Measurements from ENCODE around the gene DOCK1. TPM values are rescaled to one million over a fixed set of nuclear protein-coding genes. Genes with fewer than 3 reads are reported as not detected.

Gene DOCK1
- total RNA-seq, 2 experiments from 2014 or later: not detected

- ChIA-PET POLR2A (no interaction called here), CTCF (no interaction called here)
- no peaks in the 10 kb centered on the region for H3K4me1 ChIP-seq (ENCODE audit: insufficient read depth, low read length)
- H3K27me3 Mint-ChIP-seq: peaks cover 17% of the 10 kb centered on the region
- H3K27me3 ChIP-seq (ENCODE audit: control insufficient read depth in 1 of 2, insufficient read depth in 2 of 2, low read length in 2 of 2): no peaks in the 10 kb centered on the region
- H3K36me3 Mint-ChIP-seq (ENCODE audit: low read depth): no peaks in the 10 kb centered on the region
- H3K4me3 Mint-ChIP-seq: no peak overlapping the region
- no peaks in the 10 kb centered on the region for H3K9me3 Mint-ChIP-seq
- no peaks in the 10 kb centered on the region for H3K9me3 ChIP-seq (ENCODE audit: control insufficient read depth in 1 of 2, insufficient read depth in 1 of 2, low read length in 2 of 2)
- no peaks in the 10 kb centered on the region for H3K4me1 Mint-ChIP-seq (ENCODE audit: low read depth)
- no peak overlapping the region for H3K4me3 ChIP-seq (ENCODE audit: low read length)
- DNase-seq (no peak), ATAC-seq (ENCODE audit: poor library complexity) (no peak)
- H3K27ac Mint-ChIP-seq: no peak overlapping the region
- intact Hi-C loops (cut with DNase I, micrococcal nuclease): no loop called here
- no peak overlapping the region for H3K27ac ChIP-seq (ENCODE audit: low read depth in 1 of 2, low read length in 2 of 2)
- H3K36me3 ChIP-seq (ENCODE audit: insufficient read depth, low read length): no peaks in the 10 kb centered on the region
- TF ChIP-seq CTCF (IDR thresholded peaks at IDR 0.05): no peak
These were observed 451.1 kb downstream of the DOCK1 start for GRCh38 chr10:127356360-127356759.

- no peaks in the 10 kb centered on the region for H3K4me1 Mint-ChIP-seq (ENCODE audit: low read depth)
- ATAC-seq (ENCODE audit: poor library complexity): no peak
- H3K36me3 Mint-ChIP-seq (ENCODE audit: low read depth): no peaks in the 10 kb centered on the region
These were observed 452.0 kb downstream of the DOCK1 start for GRCh38 chr10:127357265-127357664.

GRCh38 chr10:127358337-127358736 is 453.1 kb downstream of the DOCK1 start:
- ChIA-PET POLR2A (no interaction called here), CTCF (no interaction called here)
- H3K27me3 ChIP-seq (ENCODE audit: control insufficient read depth in 1 of 2, insufficient read depth in 2 of 2, low read length in 2 of 2): no peaks in the 10 kb centered on the region
- no peak for ATAC-seq (ENCODE audit: poor library complexity)
- Mint-ChIP-seq H3K36me3 (ENCODE audit: low read depth) (no peaks in the 10 kb centered on the region), H3K4me1 (ENCODE audit: low read depth) (no peaks in the 10 kb centered on the region), H3K27ac (no peak overlapping the region), H3K9me3 (no peaks in the 10 kb centered on the region), H3K4me3 (no peak overlapping the region), H3K27me3 (peaks cover 22% of the 10 kb centered on the region)
- no peaks in the 10 kb centered on the region for H3K4me1 ChIP-seq (ENCODE audit: insufficient read depth, low read length)
- no peak for TF ChIP-seq CTCF (IDR thresholded peaks at IDR 0.05)
- no peak overlapping the region for H3K27ac ChIP-seq (ENCODE audit: low read depth in 1 of 2, low read length in 2 of 2)
- intact Hi-C loops (cut with DNase I, micrococcal nuclease): no loop called here
- H3K36me3 ChIP-seq (ENCODE audit: insufficient read depth, low read length): no peaks in the 10 kb centered on the region
- no peak overlapping the region for H3K4me3 ChIP-seq (ENCODE audit: low read length)
- H3K9me3 ChIP-seq (ENCODE audit: control insufficient read depth in 1 of 2, insufficient read depth in 1 of 2, low read length in 2 of 2): no peaks in the 10 kb centered on the region
- DNase-seq: no peak

More at GRCh38 chr10:127357265-127357664, 452.0 kb downstream of the DOCK1 start:
- intact Hi-C loops (cut with DNase I, micrococcal nuclease): no loop called here
- Histone ChIP-seq H3K27me3 (ENCODE audit: control insufficient read depth in 1 of 2, insufficient read depth in 2 of 2, low read length in 2 of 2) (no peaks in the 10 kb centered on the region), H3K36me3 (ENCODE audit: insufficient read depth, low read length) (no peaks in the 10 kb centered on the region), H3K9me3 (ENCODE audit: control insufficient read depth in 1 of 2, insufficient read depth in 1 of 2, low read length in 2 of 2) (no peaks in the 10 kb centered on the region), H3K4me1 (ENCODE audit: insufficient read depth, low read length) (no peaks in the 10 kb centered on the region), H3K4me3 (ENCODE audit: low read length) (no peak overlapping the region), H3K27ac (ENCODE audit: low read depth in 1 of 2, low read length in 2 of 2) (no peak overlapping the region)
- CTCF ChIA-PET: no interaction called here
- DNase-seq: no peak
- peaks cover 17% of the 10 kb centered on the region for H3K27me3 Mint-ChIP-seq
- H3K4me3 Mint-ChIP-seq: no peak overlapping the region
- TF ChIP-seq CTCF (IDR thresholded peaks at IDR 0.05): no peak
- H3K9me3 Mint-ChIP-seq: no peaks in the 10 kb centered on the region
- H3K27ac Mint-ChIP-seq: no peak overlapping the region
- POLR2A ChIA-PET: no interaction called here
